IMR-90 (cell line): ENCODE data around the gene TFEB. TPM values are rescaled to one million over a fixed set of nuclear protein-coding genes. Genes with fewer than 3 reads are reported as not detected.

Experiments
- ATAC-seq: fragments of 200-7000 bp; cut with Tn5 transposase; 2 replicates; pipeline ENCODE4 v1.9.1; 2020; ENCODE audit warnings: low read depth, mild to moderate bottlenecking, moderate library complexity
- BruUV-seq: library from RNA; stranded (reverse); fragments of 400-500 nt; replicated peaks from 2 replicates; lab custom pipeline; 2021; lab: Mats Ljungman, UMichigan
- CTCF ChIA-PET: fragments of 300-600 bp; formaldehyde crosslinking; extraction: SDS; loops from one replicate; lab custom pipeline; 2021; ENCODE audit warnings: antibody characterized with exemption; lab: Yijun Ruan, JAX
- POLR2A ChIA-PET: fragments of 300-600 bp; sonication (Branson Sonifier 250); formaldehyde crosslinking; loops from one replicate; lab custom pipeline; 2022; ENCODE audit warnings: antibody characterized with exemption; ENCODE audit not compliant: unreplicated experiment; lab: Charles Lee
- DNase-seq: peaks from one replicate; pipeline ENCODE4 v3.0.0; 2013
- H2AFZ ChIP-seq: replicated peaks from 2 replicates; pipeline ENCODE3; 2013; ENCODE audit warnings: low read length, mild to moderate bottlenecking; ENCODE audit not compliant: poor library complexity
- H2AK5ac ChIP-seq: 2 replicates; pipeline ENCODE4 v1.6.1; 2013; ENCODE audit warnings: low read depth, low read length, inconsistent platforms
- H2AK9ac ChIP-seq: replicated peaks from 2 replicates; pipeline ENCODE3; 2013; ENCODE audit warnings: mild to moderate bottlenecking, low read depth, low read length, moderate library complexity; ENCODE audit not compliant: poor library complexity
- H2BK120ac ChIP-seq: 2 replicates; pipeline ENCODE4 v1.6.1; 2013; ENCODE audit warnings: low read depth, low read length, inconsistent platforms
- H2BK15ac ChIP-seq: 3 replicates; pipeline ENCODE4 v1.6.1; 2013; ENCODE audit warnings: low read depth, low read length, inconsistent platforms
- H2BK20ac ChIP-seq: 2 replicates; pipeline ENCODE4 v1.6.1; 2013; ENCODE audit warnings: low read depth, mild to moderate bottlenecking, inconsistent platforms, low read length, moderate library complexity
- H2BK5ac ChIP-seq: 2 replicates; pipeline ENCODE4 v1.6.1; 2013; ENCODE audit warnings: mild to moderate bottlenecking, low read depth, low read length, inconsistent platforms; ENCODE audit not compliant: poor library complexity, severe bottlenecking
- H3K14ac ChIP-seq: replicated peaks from 2 replicates; pipeline ENCODE4 v1.6.1; 2013; ENCODE audit warnings: low read depth, low read length, inconsistent platforms
- H3K18ac ChIP-seq: 2 replicates; pipeline ENCODE4 v1.6.1; 2013; ENCODE audit warnings: low read depth, low read length, control low read depth
- H3K23ac ChIP-seq: 2 replicates; pipeline ENCODE4 v1.6.1; 2013; ENCODE audit warnings: low read depth, low read length, inconsistent platforms
- H3K27ac ChIP-seq: 2 replicates; pipeline ENCODE4 v1.5.1; 2013; ENCODE audit warnings: mild to moderate bottlenecking, control low read depth, low read length; ENCODE audit not compliant: insufficient read depth
- H3K27me3 ChIP-seq: 2 replicates; pipeline ENCODE4 v1.6.1; 2013; ENCODE audit warnings: low read length; ENCODE audit not compliant: control insufficient read depth, insufficient read depth
- H3K36me3 ChIP-seq: 2 replicates; pipeline ENCODE4 v1.6.1; 2013; ENCODE audit warnings: low read length, mixed read lengths; ENCODE audit not compliant: control insufficient read depth, insufficient read depth
- H3K4ac ChIP-seq: 2 replicates; pipeline ENCODE4 v1.6.1; 2013; ENCODE audit warnings: low read depth, low read length, inconsistent platforms
- H3K4me1 ChIP-seq: 2 replicates; pipeline ENCODE4 v1.6.1; 2013; ENCODE audit warnings: low read length, mixed read lengths; ENCODE audit not compliant: control insufficient read depth, insufficient read depth
- H3K4me2 ChIP-seq: 2 replicates; pipeline ENCODE4 v1.6.1; 2013; ENCODE audit warnings: low read depth, mild to moderate bottlenecking, control low read depth, low read length, moderate library complexity
- H3K4me3 ChIP-seq: 2 replicates; pipeline ENCODE4 v1.5.1; 2013; ENCODE audit warnings: low read depth, mild to moderate bottlenecking, control low read depth, low read length, moderate library complexity; ENCODE audit not compliant: insufficient read depth
- H3K56ac ChIP-seq: 2 replicates; pipeline ENCODE4 v1.6.1; 2013; ENCODE audit warnings: low read length, inconsistent platforms; ENCODE audit not compliant: insufficient read depth; ENCODE audit errors: extremely low read depth
- H3K79me1 ChIP-seq, 2 experiments: 2 replicates each; pipeline ENCODE4 v1.6.1; 2013; ENCODE audit warnings: low read length in 2 of 2, inconsistent platforms in 1 of 2, low read depth in 1 of 2
- H3K9ac ChIP-seq: 2 replicates; pipeline ENCODE4 v1.6.1; 2013; ENCODE audit warnings: low read depth, low read length, control low read depth
- H3K9me1 ChIP-seq: 2 replicates; pipeline ENCODE4 v1.6.1; 2013; ENCODE audit warnings: low read length, inconsistent platforms; ENCODE audit not compliant: insufficient read depth
- H3K9me3 ChIP-seq: 2 replicates; pipeline ENCODE4 v1.6.1; 2013; ENCODE audit warnings: low read length; ENCODE audit not compliant: control insufficient read depth, insufficient read depth
- H4K20me1 ChIP-seq: 2 replicates; pipeline ENCODE4 v1.6.1; 2013; ENCODE audit warnings: low read length, inconsistent platforms; ENCODE audit not compliant: insufficient read depth
- H4K5ac ChIP-seq: 2 replicates; pipeline ENCODE4 v1.6.1; 2013; ENCODE audit warnings: mild to moderate bottlenecking, low read depth, low read length, control low read depth
- H4K8ac ChIP-seq, 2 experiments: 2 replicates each; pipeline ENCODE4 v1.6.1; 2013; ENCODE audit warnings: low read depth in 2 of 2, low read length in 2 of 2, control low read depth in 1 of 2, inconsistent platforms in 1 of 2
- H4K91ac ChIP-seq: 2 replicates; pipeline ENCODE4 v1.6.1; 2013; ENCODE audit warnings: low read depth, low read length, inconsistent platforms; ENCODE audit not compliant: insufficient read depth
- BHLHE40 ChIP-seq: fragments of 150-350 bp; IDR thresholded peaks from 2 replicates; pipeline ENCODE4 v1.6.1; 2016; ENCODE audit warnings: mild to moderate bottlenecking, low read depth, low read length
- CHD1 ChIP-seq: IDR thresholded peaks from 2 replicates; pipeline ENCODE4 v1.6.1; 2012; ENCODE audit warnings: low read depth, low read length, improper control_type of control experiment
- NFE2L2 ChIP-seq: fragments of 150-350 bp; IDR thresholded peaks from 2 replicates; pipeline ENCODE4 v1.6.1; 2016; ENCODE audit warnings: low read depth, mild to moderate bottlenecking, low read length
- RAD21 ChIP-seq: IDR thresholded peaks from 2 replicates; pipeline ENCODE4 v1.6.1; 2012; ENCODE audit warnings: low read length, improper control_type of control experiment
- RCOR1 ChIP-seq: IDR thresholded peaks from 2 replicates; pipeline ENCODE4 v1.6.1; 2012; ENCODE audit warnings: mild to moderate bottlenecking, low read length, improper control_type of control experiment; ENCODE audit not compliant: insufficient replicate concordance
- RFX5 ChIP-seq: IDR thresholded peaks from 2 replicates; pipeline ENCODE4 v1.8.0; 2012; ENCODE audit warnings: low read depth, mild to moderate bottlenecking, low read length, moderate library complexity
- SMC3 ChIP-seq: fragments of 150-350 bp; IDR thresholded peaks from 2 replicates; pipeline ENCODE4 v1.6.1; 2016; ENCODE audit warnings: low read depth, mild to moderate bottlenecking, antibody characterized with exemption, low read length, moderate library complexity
- WGBS, 2 experiments: methylation state at CpG; one replicate each; pipeline versions ENCODE4 v1.1.5 to v1.1.7; 2013; ENCODE audit warnings: missing lambda C conversion rate in 2 of 2; ENCODE audit not compliant: insufficient read length in 1 of 2; ENCODE audit errors: extremely low coverage in 2 of 2; 5-methylcytosine and 5-hydroxymethylcytosine counted together
- dilution Hi-C: fragments of 300-500 bp; cut with HindIII; formaldehyde crosslinking; loops from one replicate; pipeline ENCODE4 v1.14.3; 2018; ENCODE audit warnings: low sequenced_read_pairs; ENCODE audit not compliant: unreplicated experiment
- in situ Hi-C: fragments of 300-500 bp; cut with MboI; formaldehyde crosslinking; loops from 3 replicates; pipeline ENCODE4 v1.14.3; 2019; ENCODE audit warnings: low sequenced_read_pairs, inconsistent platforms, mixed read lengths
- intact Hi-C: fragments of 100-400 bp; cut with micrococcal nuclease; formaldehyde crosslinking; loops from 2 replicates; pipeline ENCODE4 v1.10.0; 2022
- polyA plus RNA-seq, 3 experiments: library from polyadenylated mRNA; depleted of rRNA; stranded (reverse); fragments of >200 nt; gene quantifications; 2 replicates each; pipeline ENCODE4 v1.2.3, GENCODE V29; 2012; ENCODE audit warnings: low replicate concordance in 1 of 3
- total RNA-seq: library from RNA; depleted of rRNA; stranded (reverse); fragments of >200 nt; gene quantifications from 2 replicates; pipeline ENCODE4 v1.2.3, GENCODE V29; 2012
- TF ChIP-seq, protein P1 (sequence below): fragments of 150-350 bp; IDR thresholded peaks from 2 replicates; pipeline ENCODE4 v1.6.1; 2017; ENCODE audit warnings: mild to moderate bottlenecking, antibody characterized with exemption, low read length, low read depth

The TFEB gene
- total and polyA plus RNA-seq, 2 of the 4 experiments (the other 2 are of a cell fraction), result 4.5 to 4.9 TPM

DNA sequence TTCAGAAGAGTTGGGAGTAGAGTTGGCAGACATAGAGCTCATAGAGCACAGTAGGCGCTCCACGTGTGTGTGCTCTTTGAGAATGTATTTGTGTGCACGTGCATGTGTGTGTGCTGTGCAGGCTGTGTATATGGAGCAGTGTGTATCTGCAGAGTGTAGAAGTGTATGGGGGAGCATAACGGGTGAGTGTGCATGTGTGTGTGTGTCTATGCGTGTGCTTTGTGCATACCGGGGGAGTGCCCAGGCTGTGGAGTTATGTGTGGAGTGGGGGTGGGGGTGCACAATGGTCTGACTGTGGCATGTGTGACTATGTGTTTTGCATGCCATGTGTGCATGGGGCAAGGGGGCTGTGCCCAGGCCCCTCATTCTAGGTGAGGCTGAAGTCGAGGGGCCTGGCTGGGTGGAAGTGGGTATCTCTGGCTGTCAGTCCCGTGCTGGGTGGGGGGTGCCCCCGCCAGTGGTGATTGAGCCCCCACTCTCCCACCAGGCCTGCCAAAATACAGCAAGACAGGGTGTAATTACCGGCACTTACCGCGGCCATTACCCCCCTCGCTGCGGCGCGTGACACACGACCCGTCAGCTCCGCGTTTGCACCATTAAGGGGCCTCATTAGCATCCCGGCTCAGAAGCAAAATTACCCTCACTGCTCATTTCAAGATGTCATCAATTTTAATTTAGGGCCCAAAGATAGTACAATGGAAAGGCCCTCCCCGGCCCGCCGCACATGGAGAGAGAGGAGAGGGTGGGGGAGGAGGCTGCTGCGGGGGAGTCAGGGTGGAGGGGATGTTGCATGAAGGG, 58.1 kb downstream of the TFEB start (continued):
- no peak for TF ChIP-seq CHD1

DNA sequence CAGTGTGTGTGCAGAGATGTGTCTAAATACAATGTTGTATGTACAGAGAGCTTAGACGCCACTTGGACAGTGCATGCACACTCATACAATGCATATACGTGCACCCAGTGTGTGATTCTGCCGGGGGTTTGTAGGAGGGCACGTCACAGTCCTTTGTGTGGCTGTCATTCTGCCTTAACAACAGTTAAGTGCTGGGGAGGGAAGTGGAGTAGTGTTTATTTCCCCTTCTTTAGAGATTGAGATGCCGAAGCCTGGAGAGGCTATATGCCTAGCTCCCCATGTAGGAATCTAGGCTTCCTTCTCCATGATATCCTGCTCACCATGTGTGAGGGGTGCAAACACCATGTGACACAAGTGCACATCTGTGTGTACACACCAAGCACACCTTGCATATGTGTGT, 59.0 kb downstream of the TFEB start:
- in situ Hi-C loops, result no loop called here
- H3K9me3 ChIP-seq, result no peaks in the 10 kb centered on the region
- no peak overlapping the region for H2AK5ac ChIP-seq
- no peak overlapping the region for H3K18ac ChIP-seq
- no peak overlapping the region for H4K5ac ChIP-seq
- no peaks in the 10 kb centered on the region for H4K20me1 ChIP-seq
- no peaks in the 10 kb centered on the region for H3K36me3 ChIP-seq
- DNase-seq, result no peak
- no peaks in the 10 kb centered on the region; the same call in 1 of the 2 replicates for H3K9me1 ChIP-seq
- H3K9ac ChIP-seq, result no peak overlapping the region
- peaks cover 39% of the 10 kb centered on the region for H3K27me3 ChIP-seq
- ChIA-PET POLR2A (interaction anchor here (0.5 kb wide), 1 partner anchor 98 kb away, joined by 4 read pairs; no protein-coding TSS in a partner anchor), CTCF (no interaction called here)
- no TSS peak for BruUV-seq
- H3K4ac ChIP-seq, result no peak overlapping the region
- no peak overlapping the region for H2BK20ac ChIP-seq
- WGBS, 2 experiments, result no CpG with 5 or more reads among the region's 5 CpGs
- no peak overlapping the region for H3K27ac ChIP-seq
- no peak for ATAC-seq
- H2AFZ ChIP-seq, result no peak overlapping the region
- H3K14ac ChIP-seq, result no peak overlapping the region
- dilution Hi-C loops, result no loop called here
- no peak overlapping the region for H2BK15ac ChIP-seq
- no peak overlapping the region for H4K8ac ChIP-seq
- no peak overlapping the region for H2AK9ac ChIP-seq
- TF ChIP-seq, protein P1, sequence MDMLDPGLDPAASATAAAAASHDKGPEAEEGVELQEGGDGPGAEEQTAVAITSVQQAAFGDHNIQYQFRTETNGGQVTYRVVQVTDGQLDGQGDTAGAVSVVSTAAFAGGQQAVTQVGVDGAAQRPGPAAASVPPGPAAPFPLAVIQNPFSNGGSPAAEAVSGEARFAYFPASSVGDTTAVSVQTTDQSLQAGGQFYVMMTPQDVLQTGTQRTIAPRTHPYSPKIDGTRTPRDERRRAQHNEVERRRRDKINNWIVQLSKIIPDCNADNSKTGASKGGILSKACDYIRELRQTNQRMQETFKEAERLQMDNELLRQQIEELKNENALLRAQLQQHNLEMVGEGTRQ, result no peak
- TF ChIP-seq RFX5 (no peak), RCOR1 (no peak), RAD21 (no peak), BHLHE40 (no peak), NFE2L2 (no peak), SMC3 (no peak)
- H3K23ac ChIP-seq, result no peak overlapping the region
- H3K4me1 ChIP-seq, result no peaks in the 10 kb centered on the region
- no peaks in the 10 kb centered on the region for H3K79me1 ChIP-seq
- no peak overlapping the region for H3K4me2 ChIP-seq
- no peak overlapping the region for H2BK120ac ChIP-seq
- intact Hi-C loops, result no loop called here
- no peak overlapping the region for H2BK5ac ChIP-seq
- no peak overlapping the region for H4K91ac ChIP-seq
- no peak overlapping the region for H3K4me3 ChIP-seq
- H3K56ac ChIP-seq, result no peak overlapping the region
